Natural killer cell (primary cell): ENCODE data around the gene DR1. TPM values are rescaled to one million over a fixed set of nuclear protein-coding genes. Genes with fewer than 3 reads are reported as not detected.
A peak's percentile ranks its signal among the peaks of the same experiment; 100 is the strongest.

Experiments used
- ATAC-seq, 3 donors: fragments of 150-1000 bp in 2 of 3; fragments of 200-7000 bp in 1 of 3; cut with Tn5 transposase; 1 replicate in 1 of 3; 2 replicates in 2 of 3; pipeline ENCODE4 v1.10.0; 2021; ENCODE audit warnings: mild to moderate bottlenecking in 2 of 3, moderate library complexity in 2 of 3
- DNase-seq, 2 donors: peaks; one replicate each; pipeline versions ENCODE4 v3.0.0 to v3.0.0-alpha.2; 2013 to 2021; ENCODE audit warnings: mixed read lengths in 1 of 2
- H3K27ac ChIP-seq: one replicate; pipeline ENCODE4 v1.5.1; 2013; ENCODE audit warnings: mild to moderate bottlenecking, low read length
- H3K27me3 ChIP-seq: one replicate; pipeline ENCODE4 v1.6.1; 2013; ENCODE audit warnings: low read length; ENCODE audit not compliant: control insufficient read depth, insufficient read depth
- H3K36me3 ChIP-seq: one replicate; pipeline ENCODE4 v1.6.1; 2013; ENCODE audit warnings: low read length; ENCODE audit not compliant: control insufficient read depth, insufficient read depth
- H3K4me1 ChIP-seq: one replicate; pipeline ENCODE4 v1.6.1; 2013; ENCODE audit warnings: low read length; ENCODE audit not compliant: control insufficient read depth, insufficient read depth
- H3K4me3 ChIP-seq: one replicate; pipeline ENCODE4 v1.5.1; 2013; ENCODE audit warnings: low read length
- H3K9me3 ChIP-seq: one replicate; pipeline ENCODE4 v1.6.1; 2013; ENCODE audit warnings: low read length; ENCODE audit not compliant: control insufficient read depth, insufficient read depth
- H3K27ac Mint-ChIP-seq, 2 donors: one replicate each; pipeline ENCODE4 v1.8.0; 2022; ENCODE audit warnings: mild to moderate bottlenecking in 2 of 2, mixed read lengths in 2 of 2, moderate library complexity in 1 of 2
- H3K27me3 Mint-ChIP-seq, 2 donors: one replicate each; pipeline ENCODE4 v1.8.0; 2022; ENCODE audit warnings: low read depth in 2 of 2, mixed read lengths in 2 of 2
- H3K36me3 Mint-ChIP-seq: one replicate; pipeline ENCODE4 v1.8.0; 2022; ENCODE audit warnings: mixed read lengths
- H3K4me1 Mint-ChIP-seq, 2 donors: one replicate each; pipeline ENCODE4 v1.8.0; 2022; ENCODE audit warnings: mixed read lengths in 2 of 2
- H3K4me3 Mint-ChIP-seq: one replicate; pipeline ENCODE4 v1.8.0; 2022; ENCODE audit warnings: mild to moderate bottlenecking, moderate library complexity, mixed read lengths
- H3K9me3 Mint-ChIP-seq, 2 donors: one replicate each; pipeline ENCODE4 v1.8.0; 2022; ENCODE audit warnings: mixed read lengths in 2 of 2
- WGBS: methylation state at CpG from one replicate; pipeline ENCODE4 v1.1.7; 2013; ENCODE audit warnings: missing lambda C conversion rate; ENCODE audit not compliant: insufficient coverage; 5-methylcytosine and 5-hydroxymethylcytosine counted together
- intact Hi-C: fragments of 100-400 bp; cut with micrococcal nuclease; formaldehyde crosslinking; loops from one replicate; pipeline ENCODE4 v1.14.2; 2022
- total RNA-seq, 4 donors: library from RNA; stranded (reverse); fragments of 120-200 nt in 1 of 4; gene quantifications; one replicate each; pipeline versions ENCODE4 v1.2.3 to v1.2.4, GENCODE V29; 2013 to 2022
- TF ChIP-seq, protein P1 (sequence below): fragments of 200-600 bp; IDR thresholded peaks from one replicate; pipeline ENCODE4 v1.8.0; 2022; ENCODE audit warnings: antibody characterized with exemption

The DR1 gene
- 10 to 100 TPM; 84.3 to 91.4 (median 85.3) TPM for total RNA-seq
- 85.6 TPM for total RNA-seq (2013)

DNA sequence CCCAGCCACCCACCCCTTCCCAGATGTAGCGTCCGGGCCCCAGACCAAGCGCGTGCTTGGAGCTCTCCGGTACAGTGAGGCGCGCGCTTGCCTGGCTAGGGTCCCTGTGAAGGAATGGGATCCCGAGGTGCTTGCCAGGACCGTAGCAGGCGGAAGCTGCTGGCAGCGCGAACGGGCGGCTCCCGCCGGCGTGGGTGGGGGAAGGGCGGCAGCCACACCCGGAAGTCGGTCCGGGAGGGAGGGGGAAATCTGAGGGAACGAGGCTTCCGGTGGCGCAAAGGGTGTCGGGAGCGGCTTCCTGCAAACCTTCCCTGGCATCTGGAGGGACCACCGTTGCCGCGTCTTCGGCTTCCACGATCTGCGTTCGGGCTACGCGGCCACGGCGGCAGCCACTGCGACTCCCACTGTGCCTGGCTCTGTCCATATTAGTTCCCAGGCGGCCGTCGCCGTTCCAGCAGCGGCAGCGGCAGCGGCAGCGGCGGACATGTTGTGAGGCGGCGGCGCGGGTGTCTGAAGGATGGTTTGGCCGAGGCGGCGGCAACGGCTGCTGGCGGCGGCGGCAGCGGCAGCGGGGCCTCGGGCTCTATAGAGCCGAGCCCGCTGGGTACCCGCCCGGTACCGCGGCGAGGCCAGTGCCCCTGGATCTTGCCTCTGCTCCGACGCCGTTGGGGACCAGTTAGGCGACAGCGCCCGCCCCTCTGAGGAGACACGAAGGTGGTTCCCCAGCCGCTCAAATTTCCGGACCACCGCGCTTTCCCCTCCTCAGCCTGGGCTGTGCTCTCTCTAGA is at the start of gene DR1:
TSS of gene DR1 (plus strand) at position 275 of the 788 bp plus-strand sequence. CDS start 739 bp downstream, outside the sequence.
- Histone ChIP-seq H3K36me3 (no peaks in the 10 kb centered on the region), H3K9me3 (no peaks in the 10 kb centered on the region), H3K27ac (peak within 1 kb of the TSS; percentile 89), H3K27me3 (no peaks in the 10 kb centered on the region), H3K4me3 (peak within 1 kb of the TSS; percentile 83), H3K4me1 (no peaks in the 10 kb centered on the region)
- DNase-seq (peak; percentile 86 to 94), ATAC-seq (peak; percentile 74 to 89 (median 78))
- H3K9me3 Mint-ChIP-seq, result no peaks in the 10 kb centered on the region
- H3K4me3 Mint-ChIP-seq, result peak within 1 kb of the TSS; percentile 100
- WGBS, result under 1% methylated on average over 80 of the region's 80 CpGs
- no peaks in the 10 kb centered on the region for H3K27me3 Mint-ChIP-seq
- intact Hi-C loops, result loop anchor here (1.0 to 2.0 kb wide), 3 partner anchors 166 to 501 kb away; partner anchors contain the start of genes CCDC18 and TMED5
- H3K36me3 Mint-ChIP-seq, result no peaks in the 10 kb centered on the region
- H3K27ac Mint-ChIP-seq, result peak within 1 kb of the TSS; percentile 99 to 100
- peaks cover 46 to 48% of the 10 kb centered on the region in 2 donors for H3K4me1 Mint-ChIP-seq
- TF ChIP-seq, protein P1, sequence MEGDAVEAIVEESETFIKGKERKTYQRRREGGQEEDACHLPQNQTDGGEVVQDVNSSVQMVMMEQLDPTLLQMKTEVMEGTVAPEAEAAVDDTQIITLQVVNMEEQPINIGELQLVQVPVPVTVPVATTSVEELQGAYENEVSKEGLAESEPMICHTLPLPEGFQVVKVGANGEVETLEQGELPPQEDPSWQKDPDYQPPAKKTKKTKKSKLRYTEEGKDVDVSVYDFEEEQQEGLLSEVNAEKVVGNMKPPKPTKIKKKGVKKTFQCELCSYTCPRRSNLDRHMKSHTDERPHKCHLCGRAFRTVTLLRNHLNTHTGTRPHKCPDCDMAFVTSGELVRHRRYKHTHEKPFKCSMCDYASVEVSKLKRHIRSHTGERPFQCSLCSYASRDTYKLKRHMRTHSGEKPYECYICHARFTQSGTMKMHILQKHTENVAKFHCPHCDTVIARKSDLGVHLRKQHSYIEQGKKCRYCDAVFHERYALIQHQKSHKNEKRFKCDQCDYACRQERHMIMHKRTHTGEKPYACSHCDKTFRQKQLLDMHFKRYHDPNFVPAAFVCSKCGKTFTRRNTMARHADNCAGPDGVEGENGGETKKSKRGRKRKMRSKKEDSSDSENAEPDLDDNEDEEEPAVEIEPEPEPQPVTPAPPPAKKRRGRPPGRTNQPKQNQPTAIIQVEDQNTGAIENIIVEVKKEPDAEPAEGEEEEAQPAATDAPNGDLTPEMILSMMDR, result no peak

DNA sequence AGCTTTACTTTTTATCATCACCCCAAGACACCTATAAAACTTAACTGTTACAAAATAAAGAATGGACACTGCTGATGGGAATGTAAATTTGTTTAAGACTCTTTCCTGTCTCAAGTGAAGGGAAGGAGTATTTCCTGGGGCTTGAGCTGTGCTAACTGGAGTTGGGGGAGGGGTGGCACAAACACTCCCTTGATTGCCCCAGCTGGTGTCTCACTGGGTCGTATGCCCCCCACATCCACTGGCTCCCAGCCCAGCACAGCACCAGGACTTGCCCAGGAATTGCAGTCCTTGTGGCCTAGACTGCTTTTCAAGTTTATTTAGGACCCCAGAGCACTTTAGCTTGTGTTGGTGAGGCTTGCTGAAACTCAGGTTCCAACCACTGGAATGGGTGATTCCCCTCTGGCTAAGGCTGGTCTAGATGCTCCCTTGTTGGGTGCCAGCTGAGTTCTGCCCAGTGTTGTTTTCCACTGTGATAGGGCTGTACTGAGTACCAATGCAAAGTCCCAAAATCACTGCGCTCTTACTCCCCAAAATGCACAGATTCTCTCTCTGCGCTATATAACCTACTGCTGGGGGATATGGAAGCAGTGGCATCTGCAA is 49.1 kb upstream of the DR1 start:
- Mint-ChIP-seq H3K4me1 (no peaks in the 10 kb centered on the region), H3K9me3 (no peaks in the 10 kb centered on the region), H3K4me3 (no peak overlapping the region), H3K36me3 (no peaks in the 10 kb centered on the region), H3K27me3 (no peaks in the 10 kb centered on the region), H3K27ac (no peak overlapping the region)
- DNase-seq, result no peak
- TF ChIP-seq, protein P1, result no peak
- intact Hi-C loops, result no loop called here
- H3K27ac ChIP-seq, result no peak overlapping the region
- 90% methylated on average over 3 of the region's 3 CpGs for WGBS
- H3K36me3 ChIP-seq, result no peaks in the 10 kb centered on the region
- H3K4me1 ChIP-seq, result no peaks in the 10 kb centered on the region
- H3K27me3 ChIP-seq, result no peaks in the 10 kb centered on the region
- no peak for ATAC-seq
- no peak overlapping the region for H3K4me3 ChIP-seq
- H3K9me3 ChIP-seq, result no peaks in the 10 kb centered on the region

DNA sequence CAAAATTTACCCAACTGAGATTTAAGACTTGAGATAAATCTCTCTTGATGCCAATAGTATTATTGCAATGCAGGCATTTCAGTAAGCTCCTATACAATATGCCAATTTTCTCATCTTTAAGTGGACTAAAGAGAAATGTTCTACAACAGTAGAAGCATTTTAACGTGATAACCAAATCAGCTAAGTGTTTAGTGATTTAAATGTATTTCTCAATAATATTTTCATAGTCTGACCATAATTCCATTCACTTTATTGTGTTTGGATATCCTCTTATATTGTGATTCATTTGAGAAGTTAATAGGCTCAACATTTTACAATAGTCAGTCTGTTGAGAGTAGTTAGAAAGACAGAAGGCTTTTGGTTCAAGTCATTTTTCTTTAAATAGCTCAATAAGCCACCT is 44.6 kb upstream of the DR1 start:
- intact Hi-C loops, result loop anchor here (10.0 kb wide), 2 partner anchors 144 to 304 kb away; partner anchors contain the start of gene FNBP1L
- no peaks in the 10 kb centered on the region for H3K27me3 Mint-ChIP-seq
- H3K4me3 ChIP-seq, result no peak overlapping the region
- TF ChIP-seq, protein P1, result no peak
- H3K4me1 ChIP-seq, result no peaks in the 10 kb centered on the region
- ATAC-seq, result no peak
- WGBS, result no CpG with 5 or more reads among the region's 1 CpG
- H3K9me3 ChIP-seq, result no peaks in the 10 kb centered on the region
- no peaks in the 10 kb centered on the region for H3K36me3 ChIP-seq
- H3K27me3 ChIP-seq, result no peaks in the 10 kb centered on the region
- H3K4me3 Mint-ChIP-seq, result no peak overlapping the region
- H3K27ac ChIP-seq, result no peak overlapping the region
- no peak for DNase-seq
- no peaks in the 10 kb centered on the region for H3K4me1 Mint-ChIP-seq
- H3K27ac Mint-ChIP-seq, result no peak overlapping the region
- H3K9me3 Mint-ChIP-seq, result no peaks in the 10 kb centered on the region
- no peaks in the 10 kb centered on the region for H3K36me3 Mint-ChIP-seq
